Parathyroid adenoma (tissue), 2 donors: ENCODE results near the gene CD300LG.
A peak's percentile ranks its signal among the peaks of the same experiment; 100 is the strongest.

ENCODE experiments used
- H2AFZ ChIP-seq: fragments of 300-600 bp; sonication (generic); one replicate; pipeline ENCODE4 v1.7.0; 2017; ENCODE audit warnings: antibody characterized with exemption, mild to moderate bottlenecking
- H3K27ac ChIP-seq: fragments of 300-600 bp; sonication (generic); one replicate; pipeline ENCODE4 v1.7.0; 2017
- H3K27me3 ChIP-seq: fragments of 300-600 bp; sonication (generic); one replicate; pipeline ENCODE4 v1.7.0; 2017; ENCODE audit warnings: low read length; ENCODE audit not compliant: control insufficient read depth, insufficient read depth
- H3K36me3 ChIP-seq: fragments of 300-600 bp; sonication (generic); one replicate; pipeline ENCODE4 v1.7.0; 2017; ENCODE audit warnings: low read length; ENCODE audit not compliant: control insufficient read depth, insufficient read depth
- H3K4me1 ChIP-seq: fragments of 300-600 bp; sonication (generic); one replicate; pipeline ENCODE4 v1.7.0; 2017; ENCODE audit warnings: control low read depth
- H3K4me2 ChIP-seq: fragments of 300-600 bp; sonication (generic); one replicate; pipeline ENCODE4 v1.7.0; 2017; ENCODE audit warnings: low read length
- H3K4me3 ChIP-seq: fragments of 300-600 bp; sonication (generic); one replicate; pipeline ENCODE4 v1.7.0; 2017; ENCODE audit warnings: low read depth, low read length
- H3K79me2 ChIP-seq: fragments of 300-600 bp; sonication (generic); one replicate; pipeline ENCODE4 v1.7.0; 2017; ENCODE audit warnings: control low read depth
- H3K9ac ChIP-seq: fragments of 300-600 bp; sonication (generic); one replicate; pipeline ENCODE4 v1.7.0; 2017; ENCODE audit warnings: mild to moderate bottlenecking
- H3K9me3 ChIP-seq: fragments of 300-600 bp; sonication (generic); one replicate; pipeline ENCODE4 v1.7.0; 2017; ENCODE audit warnings: low read length; ENCODE audit not compliant: control insufficient read depth
- CTCF ChIP-seq: fragments of 300-600 bp; sonication (generic); IDR thresholded peaks from one replicate; pipeline ENCODE4 v1.7.0; 2017; ENCODE audit warnings: antibody characterized with exemption, mild to moderate bottlenecking
- donor health status: primary hyperparathyroidism.

The CD300LG gene

GRCh38 chr17:43901861-43902589 is 55.0 kb downstream of the CD300LG start:
- Histone ChIP-seq H3K36me3 (no peaks in the 10 kb centered on the region), H3K27me3 (no peaks in the 10 kb centered on the region), H3K79me2 (peaks cover 24% of the 10 kb centered on the region), H3K4me1 (peaks cover 19% of the 10 kb centered on the region), H3K9ac (no peak overlapping the region), H3K4me3 (no peak overlapping the region), H2AFZ (no peak overlapping the region), H3K9me3 (no peaks in the 10 kb centered on the region), H3K27ac (no peak overlapping the region), H3K4me2 (no peak overlapping the region)
- no peak for TF ChIP-seq CTCF

- Histone ChIP-seq H3K79me2 (peaks cover 2% of the 10 kb centered on the region), H3K36me3 (no peaks in the 10 kb centered on the region), H3K27ac (peak overlapping the region; percentile 77), H3K4me3 (peak overlapping the region; percentile 77), H3K4me1 (peaks cover 20% of the 10 kb centered on the region), H3K9ac (no peak overlapping the region), H2AFZ (peak overlapping the region; percentile 95), H3K4me2 (peak overlapping the region; percentile 97), H3K27me3 (no peaks in the 10 kb centered on the region), H3K9me3 (no peaks in the 10 kb centered on the region)
- no peak for TF ChIP-seq CTCF
Observed at GRCh38 chr17:43905400-43905984, 58.5 kb downstream of the CD300LG start.

GRCh38 chr17:43905985-43906852 is 59.2 kb downstream of the CD300LG start:
- peak overlapping the region; percentile 95 for H2AFZ ChIP-seq
- no peaks in the 10 kb centered on the region for H3K9me3 ChIP-seq
- H3K4me1 ChIP-seq, result peaks cover 17% of the 10 kb centered on the region
- H3K4me2 ChIP-seq, result peak overlapping the region; percentile 97
- no peaks in the 10 kb centered on the region for H3K36me3 ChIP-seq
- H3K9ac ChIP-seq, result peak overlapping the region; percentile 80
- H3K27ac ChIP-seq, result peak overlapping the region; percentile 77
- H3K4me3 ChIP-seq, result peak overlapping the region; percentile 77
- H3K27me3 ChIP-seq, result no peaks in the 10 kb centered on the region
- no peak for TF ChIP-seq CTCF
- no peaks in the 10 kb centered on the region for H3K79me2 ChIP-seq

- Histone ChIP-seq H3K27ac (peak overlapping the region; percentile 77), H3K27me3 (no peaks in the 10 kb centered on the region)
Observed at GRCh38 chr17:43906951-43907424, 60.0 kb downstream of the CD300LG start.

More at GRCh38 chr17:43906951-43907424, 60.0 kb downstream of the CD300LG start:
- Histone ChIP-seq H3K9me3 (no peaks in the 10 kb centered on the region), H3K4me3 (peak overlapping the region; percentile 77), H3K4me2 (peak overlapping the region; percentile 97), H3K36me3 (no peaks in the 10 kb centered on the region), H3K79me2 (no peaks in the 10 kb centered on the region), H3K9ac (peak overlapping the region; percentile 80), H2AFZ (peak overlapping the region; percentile 95), H3K4me1 (peaks cover 25% of the 10 kb centered on the region)
- TF ChIP-seq CTCF, result no peak
